NCI-H2196 (cell line): ENCODE data around the gene CHKA.
A peak's percentile ranks its signal among the peaks of the same experiment; 100 is the strongest.

Experiments used
- DNase-seq: peaks from one replicate; lab custom pipeline; 2025; ENCODE audit not compliant: unreplicated experiment; lab: John Stamatoyannopoulos, UW

The CHKA gene

GRCh38 chr11:68047437-68048290 is 73.5 kb downstream of the CHKA start:
- no peak for DNase-seq

- no peak for DNase-seq
These were observed 76.3 kb downstream of the CHKA start for GRCh38 chr11:68044898-68045351.

DNA sequence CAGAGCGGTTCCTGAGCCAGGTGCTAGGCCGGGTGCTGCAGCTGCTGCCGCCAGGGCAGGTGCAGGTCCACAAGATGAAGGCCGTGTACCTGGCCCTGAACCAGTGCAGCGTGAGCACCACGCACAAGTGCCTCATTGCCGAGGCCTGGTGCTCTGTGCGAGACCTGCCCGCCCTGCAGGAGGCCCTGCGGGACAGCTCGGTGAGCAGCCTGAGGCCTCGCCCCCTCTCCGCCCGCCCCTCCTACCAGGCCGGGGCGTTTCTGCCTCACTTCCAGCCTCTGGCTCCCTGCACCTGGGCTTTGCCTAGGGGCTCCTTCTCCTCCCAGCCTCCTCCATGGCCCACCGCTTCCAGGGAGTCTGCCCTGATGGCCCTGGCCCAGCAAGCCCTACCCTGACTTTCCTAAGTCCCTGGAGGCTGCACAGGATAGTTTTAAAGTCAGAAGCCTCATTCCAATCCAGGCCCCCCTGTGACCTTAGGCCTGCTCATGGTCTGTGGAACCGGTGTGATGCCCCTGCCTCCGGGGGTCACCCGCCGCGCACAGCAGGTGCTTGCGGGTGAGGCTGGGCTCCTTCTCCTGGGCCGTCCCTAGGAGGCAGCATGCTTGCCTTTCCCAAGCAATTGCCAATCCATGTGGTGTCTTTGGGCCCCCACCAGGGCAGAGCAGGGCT is 76.9 kb downstream of the CHKA start:
- DNase-seq = peak; percentile 67

- DNase-seq = no peak
These were observed 77.6 kb downstream of the CHKA start for GRCh38 chr11:68043349-68044144.

- DNase-seq = no peak
These were observed 78.2 kb downstream of the CHKA start for GRCh38 chr11:68043029-68043348.

DNA sequence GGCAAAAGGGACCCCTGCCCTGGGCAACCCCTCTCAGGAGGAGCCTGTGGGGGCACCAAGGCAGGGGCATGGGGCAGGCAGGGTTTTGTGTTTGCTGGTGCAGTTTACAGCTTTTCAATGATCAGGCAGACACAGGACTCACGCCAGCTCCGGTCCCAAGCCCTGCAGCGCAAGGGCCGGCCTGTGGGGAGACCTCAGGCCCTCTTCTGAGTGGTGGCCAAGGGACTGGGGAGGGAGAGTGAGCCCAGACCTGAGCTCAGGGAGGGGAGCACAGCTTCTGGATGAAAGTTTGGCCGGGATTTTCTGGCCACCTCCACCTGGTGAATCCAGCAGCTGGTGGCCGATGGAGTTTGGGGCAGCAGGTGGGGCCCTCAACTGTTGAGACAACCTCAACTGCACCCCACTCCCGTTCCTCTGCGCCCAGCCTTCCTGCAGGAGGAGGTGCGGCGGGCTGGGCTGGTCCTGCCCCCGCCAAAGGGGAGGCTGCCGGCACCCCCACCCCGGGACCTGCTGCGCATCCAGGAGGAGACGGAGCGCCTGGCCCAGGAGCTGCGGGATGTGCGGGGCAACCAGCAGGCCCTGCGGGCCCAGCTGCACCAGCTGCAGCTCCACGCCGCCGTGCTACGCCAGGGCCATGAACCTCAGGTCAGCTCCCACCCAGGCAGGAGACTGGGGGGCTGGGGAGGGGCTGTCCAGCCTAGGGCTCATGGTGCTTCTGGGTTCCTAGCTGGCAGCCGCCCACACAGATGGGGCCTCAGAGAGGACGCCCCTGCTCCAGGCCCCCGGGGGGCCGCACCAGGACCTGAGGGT is 78.8 kb downstream of the CHKA start:
- DNase-seq = no peak

- no peak for DNase-seq
These were observed 79.5 kb downstream of the CHKA start for GRCh38 chr11:68041617-68042218.

GRCh38 chr11:68040957-68041591 is 80.1 kb downstream of the CHKA start:
- DNase-seq = no peak

DNA sequence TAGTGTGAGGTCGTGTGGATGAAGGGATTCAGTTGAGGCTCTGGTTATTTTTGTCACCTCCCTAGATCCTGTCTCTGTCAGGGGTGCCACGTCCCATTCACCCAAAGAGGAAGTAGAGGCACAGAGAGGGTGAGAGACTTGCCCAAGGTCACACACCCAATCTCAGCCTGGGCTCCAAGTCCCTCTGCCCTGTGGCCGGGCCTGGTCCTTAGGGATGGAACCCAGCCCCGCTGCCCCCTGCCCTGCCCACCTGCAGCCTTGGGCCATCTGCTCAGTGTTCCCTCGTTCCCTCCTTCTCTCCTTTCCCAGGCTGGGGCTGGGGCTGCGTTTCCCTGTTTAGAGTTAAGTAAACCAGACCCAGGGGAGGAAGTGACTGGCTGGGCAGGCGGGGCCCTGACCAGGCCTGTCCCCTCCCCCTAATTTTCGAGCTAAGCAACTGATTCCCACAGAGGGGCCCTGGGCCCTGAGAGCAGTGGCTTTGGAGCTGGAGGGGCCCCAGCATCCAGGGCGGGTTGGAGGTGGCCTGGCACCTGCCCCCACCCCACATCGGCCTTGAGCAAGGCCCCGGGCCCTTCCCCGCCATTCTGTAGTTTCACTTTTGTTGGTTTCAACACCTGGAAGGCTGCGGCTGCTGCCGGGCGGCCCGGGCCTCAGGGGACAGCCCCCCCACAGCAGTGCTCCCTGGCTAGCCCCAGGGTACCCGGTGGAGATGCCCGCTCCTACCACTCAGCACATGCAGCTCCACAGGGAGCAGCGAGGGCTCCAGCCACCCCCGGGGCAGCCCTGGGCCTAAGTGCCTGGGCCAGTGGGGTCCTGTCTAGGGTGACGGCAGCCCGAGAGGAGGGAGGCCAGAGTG is 80.9 kb downstream of the CHKA start:
- DNase-seq = no peak

DNA sequence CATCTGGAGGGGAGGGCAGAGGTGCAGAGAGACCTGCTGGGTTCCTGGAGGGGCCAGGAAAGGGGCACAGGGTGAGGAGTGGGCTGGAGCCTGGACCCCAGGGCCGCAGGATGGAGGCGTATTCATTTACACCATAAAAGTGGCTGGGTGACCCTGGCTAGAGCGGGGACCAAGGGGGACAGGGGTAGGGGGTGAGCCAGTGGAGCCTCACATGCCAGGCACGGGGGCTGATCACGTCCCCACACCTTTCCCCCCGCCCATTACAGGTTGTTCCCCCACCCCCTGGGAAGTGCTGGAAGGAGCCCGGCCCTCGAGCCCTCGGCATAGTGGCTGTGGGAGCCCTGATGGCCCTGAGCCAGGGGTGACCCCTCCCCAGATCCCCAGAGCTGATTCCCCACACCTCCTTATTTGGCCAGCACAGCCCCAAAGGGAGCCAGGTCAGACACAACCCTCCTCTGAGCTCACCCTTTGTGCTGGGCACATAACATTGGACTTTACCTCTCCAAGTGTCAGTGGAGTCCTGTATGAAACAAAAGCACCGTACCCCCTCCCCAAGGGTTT is 81.6 kb downstream of the CHKA start:
- DNase-seq = no peak

- no peak for DNase-seq
These were observed 82.3 kb downstream of the CHKA start, which contains the start of gene TCIRG1 for GRCh38 chr11:68038718-68039525. TCIRG1 (plus strand) TSS chr11:68039025; CDS start chr11:68041272, 2,247 bp downstream.

- DNase-seq = peak; percentile 36
These were observed 82.9 kb downstream of the CHKA start for GRCh38 chr11:68038226-68038717.

GRCh38 chr11:68037411-68038225 is 83.6 kb downstream of the CHKA start:
- no peak for DNase-seq

DNA sequence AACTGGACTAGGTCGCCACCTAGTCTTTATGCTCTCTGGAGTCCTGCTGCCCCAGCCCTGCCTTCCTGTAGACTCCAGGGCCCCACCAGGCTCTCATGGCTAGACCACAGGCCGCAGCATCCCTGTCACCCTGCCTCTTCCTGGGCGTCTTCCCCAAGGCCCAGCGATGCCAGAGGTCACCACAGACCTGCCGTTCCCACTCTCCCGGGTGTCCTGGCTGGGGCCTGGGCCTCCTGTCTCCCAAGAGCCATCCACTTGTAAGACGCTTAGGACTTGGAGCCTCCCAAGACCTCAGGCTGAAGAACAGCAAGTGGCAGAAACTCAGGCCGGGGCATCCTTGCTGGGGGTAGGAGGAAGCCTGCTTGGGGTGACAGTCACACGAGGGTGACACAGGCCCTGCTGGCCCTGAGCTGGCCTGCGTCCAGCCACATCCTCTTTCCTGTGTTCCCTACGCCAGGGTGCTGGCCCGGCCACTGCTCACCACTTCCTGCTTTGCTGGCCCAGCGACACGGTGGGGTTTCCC is 84.4 kb downstream of the CHKA start:
- no peak for DNase-seq

GRCh38 chr11:68036141-68036716 is 85.0 kb downstream of the CHKA start:
- DNase-seq = no peak

DNA sequence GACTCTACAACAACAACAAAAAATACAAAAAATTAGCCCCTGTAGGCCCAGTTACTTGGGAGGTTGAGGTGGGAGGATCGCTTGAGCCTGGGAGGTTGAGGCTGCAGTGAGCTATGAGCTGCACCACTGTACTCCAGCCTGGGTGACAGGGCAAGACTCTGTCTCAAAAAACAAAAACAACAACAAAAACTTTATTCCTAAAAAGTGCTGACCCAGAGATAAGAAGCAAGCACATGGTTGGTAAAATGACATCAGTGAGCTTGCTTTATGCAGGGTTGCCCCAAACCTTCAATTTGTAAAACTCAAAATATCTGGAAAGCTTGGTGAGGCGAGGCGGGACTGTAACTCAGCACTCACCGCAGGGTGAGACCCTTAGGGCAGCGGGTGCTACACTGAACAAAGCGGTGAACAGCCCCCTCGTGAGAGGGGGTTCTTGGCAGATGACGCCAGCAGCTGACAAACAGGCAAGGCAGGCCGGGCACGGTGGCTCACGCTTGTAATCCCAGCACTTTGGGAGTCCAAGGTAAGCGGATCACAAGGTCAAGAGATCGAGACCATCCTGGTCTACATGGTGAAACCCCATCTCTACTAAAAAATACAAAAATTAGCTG is 85.8 kb downstream of the CHKA start:
- DNase-seq = no peak
